Activated B cell treated with CpG ODN at 0.5 μM for 24 hours (primary cell): Measurements from ENCODE around the gene STARD5. TPM values are rescaled to one million over a fixed set of nuclear protein-coding genes. Genes with fewer than 3 reads are reported as not detected.

ENCODE experiments used
- ATAC-seq: fragments of 200-7000 bp; cut with Tn5 transposase; one replicate; pipeline ENCODE4 v1.10.0; 2021; ENCODE audit warnings: low read depth, mild to moderate bottlenecking, moderate library complexity
- CTCF ChIA-PET: fragments of 350-600 bp; sonication (Branson Sonifier 250); formaldehyde crosslinking; loops from one replicate; lab custom pipeline; 2021; ENCODE audit warnings: antibody characterized with exemption; lab: Charles Lee
- POLR2A ChIA-PET: fragments of 350-600 bp; sonication (Branson Sonifier 250); formaldehyde crosslinking; loops from one replicate; lab custom pipeline; 2021; ENCODE audit warnings: antibody characterized with exemption; lab: Charles Lee
- DNase-seq: peaks from one replicate; pipeline ENCODE4 v3.0.0; 2022
- H3K27ac Mint-ChIP-seq: one replicate; pipeline ENCODE4 v1.8.0; 2020; ENCODE audit warnings: mixed read lengths
- H3K27me3 Mint-ChIP-seq: one replicate; pipeline ENCODE4 v1.8.0; 2021; ENCODE audit warnings: mixed read lengths
- H3K36me3 Mint-ChIP-seq: one replicate; pipeline ENCODE4 v1.8.0; 2021; ENCODE audit warnings: low read depth, mixed read lengths
- H3K4me1 Mint-ChIP-seq: one replicate; pipeline ENCODE4 v1.8.0; 2021; ENCODE audit warnings: mixed read lengths
- H3K4me3 Mint-ChIP-seq: one replicate; pipeline ENCODE4 v1.8.0; 2020; ENCODE audit warnings: mild to moderate bottlenecking, mixed read lengths
- H3K9me3 Mint-ChIP-seq: one replicate; pipeline ENCODE4 v1.8.0; 2020; ENCODE audit warnings: mixed read lengths
- CTCF ChIP-seq: fragments of 200-600 bp; IDR thresholded peaks from one replicate; pipeline ENCODE4 v1.8.0; 2022; ENCODE audit warnings: antibody characterized with exemption, mild to moderate bottlenecking
- intact Hi-C: fragments of 100-400 bp; cut with micrococcal nuclease; formaldehyde crosslinking; loops from one replicate; pipeline ENCODE4 v1.15.1; 2024
- total RNA-seq: library from RNA; stranded (reverse); gene quantifications from 2 replicates; pipeline ENCODE4 v1.2.3, GENCODE V29; 2022

The STARD5 gene
- total RNA-seq, 1 donor from 2014 or later, result 14.3 TPM

- intact Hi-C loops, result no loop called here
- H3K9me3 Mint-ChIP-seq, result no peaks in the 10 kb centered on the region
- H3K4me3 Mint-ChIP-seq, result peak overlapping the region; percentile 47
- no peaks in the 10 kb centered on the region for H3K27me3 Mint-ChIP-seq
- no peak for ATAC-seq
- H3K36me3 Mint-ChIP-seq, result peaks cover 74% of the 10 kb centered on the region
- peaks cover 94% of the 10 kb centered on the region for H3K4me1 Mint-ChIP-seq
- peak overlapping the region; percentile 82 for H3K27ac Mint-ChIP-seq
- CTCF ChIA-PET, result no interaction called here
- POLR2A ChIA-PET, result interaction anchor here (0.7 to 3.8 kb wide), 4 partner anchors 9 to 24 kb away, joined by 3 to 30 read pairs (median 12); no protein-coding TSS in a partner anchor
- TF ChIP-seq CTCF, result no peak
- DNase-seq, result no peak
Observed at GRCh38 chr15:81315452-81316175, 8.3 kb downstream of the STARD5 start.

GRCh38 chr15:81314378-81314777 is 9.6 kb downstream of the STARD5 start:
- H3K9me3 Mint-ChIP-seq, result no peaks in the 10 kb centered on the region
- H3K27ac Mint-ChIP-seq, result peak overlapping the region; percentile 82
- no peaks in the 10 kb centered on the region for H3K27me3 Mint-ChIP-seq
- POLR2A ChIA-PET, result interaction anchor here (1.2 to 3.8 kb wide), 5 partner anchors 10 to 33 kb away, joined by 3 to 30 read pairs (median 20); no protein-coding TSS in a partner anchor
- ATAC-seq, result no peak
- DNase-seq, result no peak
- intact Hi-C loops, result no loop called here
- peaks cover 97% of the 10 kb centered on the region for H3K4me1 Mint-ChIP-seq
- H3K36me3 Mint-ChIP-seq, result peaks cover 78% of the 10 kb centered on the region
- H3K4me3 Mint-ChIP-seq, result peak overlapping the region; percentile 5
- TF ChIP-seq CTCF, result no peak
- CTCF ChIA-PET, result interaction anchor here (1.0 kb wide), 1 partner anchor 39 kb away, joined by 3 read pairs; no protein-coding TSS in a partner anchor

- Mint-ChIP-seq H3K27ac (peak overlapping the region; percentile 94), H3K4me3 (no peak overlapping the region), H3K9me3 (no peaks in the 10 kb centered on the region), H3K36me3 (peaks cover 78% of the 10 kb centered on the region), H3K27me3 (no peaks in the 10 kb centered on the region), H3K4me1 (peaks cover 95% of the 10 kb centered on the region)
- CTCF ChIA-PET, result interaction anchor here (1.0 kb wide), 1 partner anchor 38 kb away, joined by 3 read pairs; no protein-coding TSS in a partner anchor
- DNase-seq (no peak), ATAC-seq (no peak)
- POLR2A ChIA-PET, result interaction anchor here (1.0 to 3.8 kb wide), 6 partner anchors 9 to 33 kb away, joined by 3 to 30 read pairs (median 12); no protein-coding TSS in a partner anchor
- intact Hi-C loops, result no loop called here
- no peak for TF ChIP-seq CTCF
Observed at GRCh38 chr15:81313686-81314085, 10.3 kb downstream of the STARD5 start.

GRCh38 chr15:81312790-81313543 is 11.0 kb downstream of the STARD5 start:
- CTCF ChIA-PET, result no interaction called here
- intact Hi-C loops, result loop anchor here (1.0 kb wide), 1 partner anchor 11 kb away; the partner anchor contains the start of gene STARD5
- DNase-seq (no peak), ATAC-seq (no peak)
- peaks cover 88% of the 10 kb centered on the region for H3K4me1 Mint-ChIP-seq
- POLR2A ChIA-PET, result interaction anchor here (1.0 to 3.8 kb wide), 4 partner anchors 12 to 26 kb away, joined by 3 to 30 read pairs (median 12); no protein-coding TSS in a partner anchor
- peaks cover 78% of the 10 kb centered on the region for H3K36me3 Mint-ChIP-seq
- peak overlapping the region; percentile 50 for H3K4me3 Mint-ChIP-seq
- H3K27me3 Mint-ChIP-seq, result no peaks in the 10 kb centered on the region
- no peak for TF ChIP-seq CTCF
- peak overlapping the region; percentile 94 for H3K27ac Mint-ChIP-seq
- no peaks in the 10 kb centered on the region for H3K9me3 Mint-ChIP-seq
